Activated T-cell treated with anti-CD3 and anti-CD28 coated beads, Interleukin-2, amount 50 U/mL, for 24 hours (primary cell): Measurements from ENCODE around the gene TRPC4AP.
A peak's percentile ranks its signal among the peaks of the same experiment; 100 is the strongest.

Experiments
- DNase-seq: peaks from one replicate; pipeline ENCODE4 v3.0.0-alpha.2; 2020
- H3K27ac Mint-ChIP-seq: 2 replicates; pipeline ENCODE4 v1.8.0; 2020; ENCODE audit warnings: mild to moderate bottlenecking, mixed read lengths
- H3K27me3 Mint-ChIP-seq: 2 replicates; pipeline ENCODE4 v1.8.0; 2020; ENCODE audit warnings: mixed read lengths
- H3K36me3 Mint-ChIP-seq: 2 replicates; pipeline ENCODE4 v1.8.0; 2020; ENCODE audit warnings: low read depth, mixed read lengths
- H3K4me1 Mint-ChIP-seq: 2 replicates; pipeline ENCODE4 v1.8.0; 2020; ENCODE audit warnings: low read depth, mixed read lengths
- H3K4me3 Mint-ChIP-seq: 2 replicates; pipeline ENCODE4 v1.8.0; 2020; ENCODE audit warnings: mild to moderate bottlenecking, moderate library complexity, mixed read lengths
- H3K9me3 Mint-ChIP-seq: 2 replicates; pipeline ENCODE4 v1.8.0; 2020; ENCODE audit warnings: mixed read lengths

The TRPC4AP gene, protein sequence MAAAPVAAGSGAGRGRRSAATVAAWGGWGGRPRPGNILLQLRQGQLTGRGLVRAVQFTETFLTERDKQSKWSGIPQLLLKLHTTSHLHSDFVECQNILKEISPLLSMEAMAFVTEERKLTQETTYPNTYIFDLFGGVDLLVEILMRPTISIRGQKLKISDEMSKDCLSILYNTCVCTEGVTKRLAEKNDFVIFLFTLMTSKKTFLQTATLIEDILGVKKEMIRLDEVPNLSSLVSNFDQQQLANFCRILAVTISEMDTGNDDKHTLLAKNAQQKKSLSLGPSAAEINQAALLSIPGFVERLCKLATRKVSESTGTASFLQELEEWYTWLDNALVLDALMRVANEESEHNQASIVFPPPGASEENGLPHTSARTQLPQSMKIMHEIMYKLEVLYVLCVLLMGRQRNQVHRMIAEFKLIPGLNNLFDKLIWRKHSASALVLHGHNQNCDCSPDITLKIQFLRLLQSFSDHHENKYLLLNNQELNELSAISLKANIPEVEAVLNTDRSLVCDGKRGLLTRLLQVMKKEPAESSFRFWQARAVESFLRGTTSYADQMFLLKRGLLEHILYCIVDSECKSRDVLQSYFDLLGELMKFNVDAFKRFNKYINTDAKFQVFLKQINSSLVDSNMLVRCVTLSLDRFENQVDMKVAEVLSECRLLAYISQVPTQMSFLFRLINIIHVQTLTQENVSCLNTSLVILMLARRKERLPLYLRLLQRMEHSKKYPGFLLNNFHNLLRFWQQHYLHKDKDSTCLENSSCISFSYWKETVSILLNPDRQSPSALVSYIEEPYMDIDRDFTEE

DNA sequence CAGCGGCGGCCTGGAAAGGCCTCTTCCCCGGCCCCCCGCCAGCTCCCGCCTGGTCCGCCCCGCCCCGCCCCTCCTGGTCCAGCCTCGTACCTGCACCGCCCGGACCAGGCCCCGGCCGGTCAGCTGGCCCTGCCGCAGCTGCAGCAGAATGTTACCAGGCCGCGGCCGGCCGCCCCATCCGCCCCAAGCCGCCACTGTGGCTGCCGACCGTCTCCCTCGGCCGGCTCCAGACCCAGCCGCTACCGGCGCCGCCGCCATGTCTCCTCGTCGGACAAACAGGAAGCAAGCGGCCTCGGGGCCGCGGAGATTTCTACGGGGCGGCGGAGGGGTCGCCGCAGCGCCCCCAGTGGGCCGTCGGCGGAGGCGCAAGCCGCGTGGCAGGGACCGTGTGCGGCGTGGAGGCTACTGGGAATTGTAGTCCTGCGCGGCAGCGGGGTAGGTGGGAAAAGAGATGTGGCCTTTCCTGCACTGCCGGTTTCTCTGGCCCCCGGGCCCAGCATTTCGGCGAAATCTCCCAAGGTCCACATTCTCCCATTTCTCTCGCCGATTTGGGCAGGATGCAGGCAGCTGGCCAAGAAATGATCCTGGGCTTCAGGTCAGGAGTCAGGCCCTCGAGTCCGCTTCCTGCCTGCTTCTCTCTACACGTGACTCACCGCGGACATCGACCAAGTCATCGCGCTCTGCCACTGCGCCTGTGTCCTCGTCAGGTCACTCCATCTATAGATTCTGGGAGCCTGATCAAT, at the start of gene TRPC4AP:
Gene TRPC4AP (minus strand): TSS at position 284 of the 743 bp plus-strand sequence. CDS start 26 bp downstream, at position 258.
- H3K27me3 Mint-ChIP-seq: no peaks in the 10 kb centered on the region
- H3K27ac Mint-ChIP-seq: peak within 1 kb of the TSS; percentile 100
- no peaks in the 10 kb centered on the region for H3K9me3 Mint-ChIP-seq
- H3K36me3 Mint-ChIP-seq: peaks cover 26% of the 10 kb centered on the region
- peaks cover 58% of the 10 kb centered on the region for H3K4me1 Mint-ChIP-seq
- peak within 1 kb of the TSS; percentile 84 for H3K4me3 Mint-ChIP-seq
- peak; percentile 92 for DNase-seq

DNA sequence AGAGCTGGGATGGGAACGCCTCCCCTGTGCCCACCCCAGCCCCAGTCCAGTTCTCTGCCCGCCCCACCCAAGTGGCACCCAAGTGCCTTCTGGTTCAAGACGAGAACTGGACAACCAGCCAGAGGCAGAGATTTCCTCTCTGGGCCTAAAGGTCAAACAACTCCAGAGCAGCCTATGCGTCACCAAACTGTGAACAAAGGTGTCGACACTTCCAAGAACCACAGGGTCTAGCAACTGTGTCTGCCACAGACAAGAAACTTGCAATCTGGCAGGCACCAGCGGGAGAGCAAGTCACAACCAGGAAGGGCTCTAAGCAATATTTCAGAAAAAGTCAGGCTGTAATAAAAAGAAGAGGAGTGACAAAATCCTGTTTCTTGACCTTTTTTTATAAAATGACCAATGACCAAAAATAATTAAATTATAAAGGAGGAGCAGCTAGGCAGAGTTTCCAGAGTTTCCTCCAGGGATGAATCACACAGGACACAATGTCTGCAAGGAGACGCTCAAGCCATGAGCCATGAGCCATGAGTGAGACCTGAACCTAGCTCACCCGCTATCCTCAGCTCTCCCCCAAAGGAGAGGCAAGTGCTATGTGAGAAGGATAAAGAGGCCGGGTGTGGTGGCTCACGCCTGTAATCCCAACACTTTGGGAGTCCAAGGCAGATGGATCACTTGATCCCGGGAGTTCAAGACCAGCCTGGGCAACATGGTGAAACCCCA, 43.4 kb upstream of the TRPC4AP start:
- DNase-seq: no peak
- H3K36me3 Mint-ChIP-seq: peaks cover 92% of the 10 kb centered on the region
- H3K27ac Mint-ChIP-seq: no peak overlapping the region
- H3K9me3 Mint-ChIP-seq: no peaks in the 10 kb centered on the region
- H3K4me1 Mint-ChIP-seq: peaks cover 2% of the 10 kb centered on the region
- no peak overlapping the region for H3K4me3 Mint-ChIP-seq
- H3K27me3 Mint-ChIP-seq: no peaks in the 10 kb centered on the region

DNA sequence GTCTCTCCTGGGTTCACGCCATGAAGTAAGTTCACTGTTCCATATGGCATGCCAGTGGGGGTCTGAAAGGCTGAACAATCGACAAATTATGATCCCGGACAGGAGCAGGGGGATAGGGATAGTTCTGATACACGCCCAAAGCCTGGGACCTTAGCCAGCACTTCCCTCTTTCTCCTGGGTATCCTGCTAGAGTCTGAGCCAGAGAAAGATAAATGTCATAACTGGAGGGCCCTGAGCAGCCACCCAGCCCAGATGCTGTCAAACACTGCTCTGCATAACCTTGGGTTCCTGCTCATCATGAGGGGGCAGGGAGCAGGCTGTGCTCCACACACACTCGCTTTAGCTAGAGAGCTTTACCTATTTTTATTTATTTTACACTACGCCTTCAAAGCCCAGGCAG, 42.3 kb upstream of the TRPC4AP start:
- peaks cover 93% of the 10 kb centered on the region for H3K36me3 Mint-ChIP-seq
- no peaks in the 10 kb centered on the region for H3K4me1 Mint-ChIP-seq
- DNase-seq: no peak
- peak overlapping the region; percentile 26 for H3K27ac Mint-ChIP-seq
- H3K9me3 Mint-ChIP-seq: no peaks in the 10 kb centered on the region
- no peaks in the 10 kb centered on the region for H3K27me3 Mint-ChIP-seq
- H3K4me3 Mint-ChIP-seq: no peak overlapping the region

DNA sequence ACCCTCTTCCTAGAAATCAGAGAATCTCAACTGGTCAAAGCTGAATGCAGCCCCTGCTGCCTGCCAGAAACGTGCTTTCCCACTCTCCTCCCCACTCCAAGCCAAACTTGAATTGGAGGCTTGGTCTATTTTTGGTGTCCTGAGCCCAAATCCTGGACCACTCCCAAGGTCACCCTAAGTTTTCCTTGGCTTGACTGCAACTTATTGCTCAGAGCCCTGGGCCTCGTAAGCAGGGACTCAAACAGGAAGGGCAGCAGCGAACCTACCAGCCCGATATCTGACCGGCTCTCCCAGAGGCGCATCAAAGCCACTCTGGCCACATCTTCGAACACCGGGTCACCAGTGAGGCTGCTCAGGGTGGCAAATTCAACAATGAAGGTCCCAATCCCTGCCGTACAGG, 41.9 kb upstream of the TRPC4AP start:
- no peaks in the 10 kb centered on the region for H3K9me3 Mint-ChIP-seq
- no peak for DNase-seq
- peaks cover 2% of the 10 kb centered on the region for H3K4me1 Mint-ChIP-seq
- peaks cover 89% of the 10 kb centered on the region for H3K36me3 Mint-ChIP-seq
- no peak overlapping the region for H3K4me3 Mint-ChIP-seq
- peak overlapping the region; percentile 65 for H3K27ac Mint-ChIP-seq
- H3K27me3 Mint-ChIP-seq: no peaks in the 10 kb centered on the region

DNA sequence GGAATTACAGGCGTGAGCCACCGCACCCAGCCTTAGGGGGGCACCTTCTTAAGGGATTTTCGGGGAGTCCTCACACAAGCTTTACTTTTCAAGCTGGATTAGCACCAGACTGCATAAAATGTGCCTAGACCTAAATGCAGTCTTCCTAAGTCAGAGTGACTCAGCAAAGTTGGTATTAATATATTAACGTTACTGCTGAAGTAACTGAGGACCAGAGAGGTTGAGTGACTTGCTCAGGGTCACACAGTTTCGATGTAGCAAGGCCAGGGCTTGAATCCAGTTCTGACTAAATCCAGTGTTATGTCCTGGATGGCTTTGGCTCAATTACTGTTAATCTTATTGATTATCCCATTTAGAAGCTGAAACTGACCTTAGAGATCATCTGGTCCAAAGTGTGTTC, 41.1 kb upstream of the TRPC4AP start:
- DNase-seq: no peak
- Mint-ChIP-seq H3K4me1 (peaks cover 2% of the 10 kb centered on the region), H3K27me3 (no peaks in the 10 kb centered on the region), H3K27ac (peak overlapping the region; percentile 71), H3K36me3 (peaks cover 85% of the 10 kb centered on the region), H3K4me3 (no peak overlapping the region), H3K9me3 (no peaks in the 10 kb centered on the region)

DNA sequence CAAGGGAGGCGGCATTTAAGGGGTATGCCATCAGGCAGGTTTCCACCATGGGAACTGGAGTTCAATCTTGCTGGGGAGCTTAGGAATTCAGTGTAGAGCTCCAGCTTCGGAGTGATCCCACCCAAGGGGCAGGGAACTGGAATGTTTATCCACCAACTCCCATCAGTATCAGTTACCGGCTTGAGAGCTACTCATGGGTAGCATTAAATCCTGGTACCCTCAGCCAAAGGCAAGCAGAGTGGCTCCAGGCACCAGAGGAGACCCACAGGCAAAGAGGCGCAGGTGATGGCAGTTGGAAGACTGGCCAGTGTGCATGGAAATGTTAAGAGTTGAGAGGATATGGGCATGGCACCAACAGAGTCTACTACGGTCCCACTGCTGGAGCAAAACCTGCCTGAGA, 40.4 kb upstream of the TRPC4AP start:
- H3K27ac Mint-ChIP-seq: peak overlapping the region; percentile 72
- H3K4me1 Mint-ChIP-seq: peaks cover 2% of the 10 kb centered on the region
- H3K4me3 Mint-ChIP-seq: no peak overlapping the region
- DNase-seq: no peak
- no peaks in the 10 kb centered on the region for H3K27me3 Mint-ChIP-seq
- H3K36me3 Mint-ChIP-seq: peaks cover 81% of the 10 kb centered on the region
- H3K9me3 Mint-ChIP-seq: no peaks in the 10 kb centered on the region

DNA sequence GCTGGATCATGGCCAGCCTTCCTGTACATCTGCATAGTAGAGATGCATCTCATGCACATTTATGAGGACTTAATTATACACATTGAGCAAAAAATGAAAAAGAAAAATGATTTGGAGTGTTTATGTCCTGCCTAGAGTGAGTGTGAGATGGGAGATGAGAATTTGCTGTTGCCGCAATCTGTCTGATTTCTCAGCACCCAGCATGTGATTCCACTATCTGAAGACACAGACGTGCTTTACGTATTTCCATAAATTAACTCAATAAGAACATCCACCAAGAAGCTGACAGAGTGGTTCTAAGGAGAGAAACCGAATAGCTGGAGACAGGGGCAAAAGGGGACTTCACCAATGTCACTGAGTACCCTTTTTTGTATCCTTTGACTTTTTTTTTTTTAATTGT, 39.3 kb upstream of the TRPC4AP start:
- peak overlapping the region; percentile 55 for H3K27ac Mint-ChIP-seq
- peaks cover 2% of the 10 kb centered on the region for H3K4me1 Mint-ChIP-seq
- H3K9me3 Mint-ChIP-seq: no peaks in the 10 kb centered on the region
- no peak for DNase-seq
- H3K4me3 Mint-ChIP-seq: no peak overlapping the region
- no peaks in the 10 kb centered on the region for H3K27me3 Mint-ChIP-seq
- peaks cover 78% of the 10 kb centered on the region for H3K36me3 Mint-ChIP-seq

DNA sequence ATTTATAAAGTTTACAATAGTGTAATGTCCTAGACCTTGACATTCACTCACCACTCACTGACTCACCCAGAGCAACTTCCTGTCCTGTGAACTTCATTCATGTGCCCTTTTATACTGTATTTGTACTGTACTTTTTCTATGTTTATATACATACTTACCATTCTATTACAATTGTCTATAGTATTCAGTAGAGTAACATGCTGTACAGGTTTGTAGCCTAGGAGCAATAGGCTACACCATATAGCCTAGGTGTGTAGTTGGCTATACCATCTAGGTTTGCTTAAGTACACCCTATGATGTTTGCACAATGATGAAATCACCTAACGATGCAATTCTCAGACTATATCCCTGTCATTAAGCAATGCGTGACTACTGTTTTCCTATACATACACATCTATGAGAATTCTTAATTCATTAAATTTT, 37.1 kb upstream of the TRPC4AP start:
- DNase-seq: no peak
- Mint-ChIP-seq H3K36me3 (peaks cover 76% of the 10 kb centered on the region), H3K27ac (no peak overlapping the region), H3K9me3 (no peaks in the 10 kb centered on the region), H3K4me1 (peaks cover 2% of the 10 kb centered on the region), H3K4me3 (no peak overlapping the region), H3K27me3 (no peaks in the 10 kb centered on the region)

DNA sequence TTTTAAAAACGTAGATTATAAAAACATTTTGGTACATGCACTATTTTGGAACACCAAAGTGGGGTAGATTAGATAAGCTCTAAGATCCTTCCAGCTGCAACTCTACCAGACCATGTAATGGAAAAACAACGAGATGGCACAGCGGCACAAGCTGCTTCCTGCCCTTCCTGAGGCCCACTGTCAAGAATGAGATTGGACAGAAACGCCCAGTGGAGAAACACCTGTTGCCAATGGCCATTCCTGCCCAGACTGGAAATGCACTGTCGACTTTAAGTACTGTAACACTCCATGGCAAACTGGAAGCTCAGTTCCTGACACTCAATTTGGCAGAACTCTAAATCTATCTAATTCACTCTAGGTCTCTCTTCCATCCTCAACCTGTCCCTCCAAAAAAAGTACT, 33.1 kb upstream of the TRPC4AP start:
- no peak for DNase-seq
- no peaks in the 10 kb centered on the region for H3K27me3 Mint-ChIP-seq
- H3K27ac Mint-ChIP-seq: no peak overlapping the region
- no peak overlapping the region for H3K4me3 Mint-ChIP-seq
- H3K9me3 Mint-ChIP-seq: no peaks in the 10 kb centered on the region
- H3K36me3 Mint-ChIP-seq: peaks cover 76% of the 10 kb centered on the region
- peaks cover 4% of the 10 kb centered on the region for H3K4me1 Mint-ChIP-seq

DNA sequence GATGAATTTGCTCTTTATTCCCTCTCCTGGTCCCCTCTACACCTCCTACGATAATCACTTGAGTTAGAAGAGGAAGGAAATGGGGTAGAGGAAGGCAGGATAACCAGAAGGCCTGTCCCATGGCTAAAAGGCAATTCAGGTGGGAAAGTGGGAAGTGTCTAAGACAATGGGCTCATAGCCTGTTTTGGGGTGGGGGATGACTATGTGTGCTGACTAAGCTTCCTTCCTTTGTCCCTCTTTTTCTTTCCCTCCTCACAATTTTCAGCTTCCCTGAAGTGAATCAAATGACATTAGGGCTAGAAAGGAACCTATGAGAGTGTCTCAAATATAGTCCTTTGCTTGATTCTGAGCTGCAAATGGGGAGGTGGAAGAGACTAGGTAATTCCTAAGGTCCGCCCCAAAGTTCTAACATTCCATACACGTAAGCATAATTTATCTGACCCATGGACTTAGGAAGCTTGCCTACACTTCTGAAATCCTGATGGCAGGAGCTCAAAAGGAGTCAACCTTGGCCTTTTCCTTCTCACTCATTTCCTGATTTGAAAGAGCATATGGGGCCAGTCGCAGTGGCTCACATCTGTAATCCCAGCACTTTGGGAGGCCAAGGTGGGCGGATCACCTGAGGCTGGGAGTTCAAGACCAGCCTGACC, 30.3 kb upstream of the TRPC4AP start:
- Mint-ChIP-seq H3K4me3 (no peak overlapping the region), H3K36me3 (peaks cover 91% of the 10 kb centered on the region), H3K27ac (no peak overlapping the region), H3K9me3 (no peaks in the 10 kb centered on the region), H3K27me3 (no peaks in the 10 kb centered on the region), H3K4me1 (peaks cover 6% of the 10 kb centered on the region)
- no peak for DNase-seq

DNA sequence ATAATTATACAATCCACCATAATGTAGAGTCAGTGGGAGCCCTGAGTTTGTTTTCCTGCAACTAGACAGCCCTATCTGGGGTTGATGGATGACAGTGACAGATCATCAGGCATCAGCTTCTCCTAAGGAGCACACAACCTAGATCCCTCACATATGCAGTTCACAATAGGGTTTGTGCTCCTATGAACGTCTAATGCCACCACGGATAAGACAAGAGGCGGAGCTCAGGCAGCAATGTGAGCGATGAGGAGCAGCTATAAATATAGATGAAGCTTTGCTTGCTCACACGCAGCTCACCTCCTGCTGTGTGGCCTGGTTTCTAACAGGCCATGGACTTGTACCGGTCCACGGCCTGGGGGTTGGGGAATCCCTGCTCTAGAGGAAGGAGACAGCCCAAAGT, 28.6 kb upstream of the TRPC4AP start:
- peaks cover 92% of the 10 kb centered on the region for H3K36me3 Mint-ChIP-seq

DNA sequence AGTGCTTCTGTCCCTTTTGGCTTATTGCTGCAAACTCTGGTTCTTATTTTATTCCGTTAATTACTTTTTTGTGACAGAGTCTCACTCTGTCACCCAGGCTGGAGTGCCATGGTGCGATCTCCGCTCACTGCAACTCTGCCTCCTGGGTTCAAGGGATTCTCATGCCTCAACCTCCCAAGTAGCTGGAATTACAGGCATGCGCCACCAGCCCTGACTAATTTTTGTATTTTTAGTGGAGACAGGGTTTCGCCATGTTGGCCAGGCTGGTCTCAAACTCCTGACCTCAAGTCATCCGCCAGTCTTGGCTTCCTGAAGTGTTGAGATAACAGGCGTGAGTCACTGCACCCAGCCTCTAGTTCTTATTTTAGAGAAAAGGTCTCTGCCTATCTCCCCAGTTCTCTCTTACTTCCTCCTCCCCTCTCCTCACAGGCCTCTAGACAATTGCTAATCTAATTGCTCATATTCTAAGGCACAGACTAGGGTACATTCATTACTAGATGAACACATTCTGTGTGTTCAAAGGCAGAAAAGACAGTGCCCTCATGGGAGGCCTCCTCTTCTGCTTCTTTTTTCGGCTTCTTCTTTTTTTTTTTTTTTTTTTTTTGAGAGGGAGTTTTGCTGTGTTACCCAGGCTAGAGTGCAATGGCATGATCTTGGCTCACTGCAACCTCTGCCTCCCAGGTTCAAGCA, 27.6 kb upstream of the TRPC4AP start:
- H3K4me3 Mint-ChIP-seq: no peak overlapping the region
- H3K4me1 Mint-ChIP-seq: peaks cover 13% of the 10 kb centered on the region
- DNase-seq: no peak
- H3K27ac Mint-ChIP-seq: peak overlapping the region; percentile 78
- H3K9me3 Mint-ChIP-seq: no peaks in the 10 kb centered on the region
- H3K27me3 Mint-ChIP-seq: no peaks in the 10 kb centered on the region
- H3K36me3 Mint-ChIP-seq: peaks cover 93% of the 10 kb centered on the region

More for the DNA sequence above, 28.6 kb upstream of the TRPC4AP start:
- Mint-ChIP-seq H3K27me3 (no peaks in the 10 kb centered on the region), H3K9me3 (no peaks in the 10 kb centered on the region), H3K4me1 (peaks cover 13% of the 10 kb centered on the region), H3K4me3 (no peak overlapping the region), H3K27ac (peak overlapping the region; percentile 40)
- no peak for DNase-seq

DNA sequence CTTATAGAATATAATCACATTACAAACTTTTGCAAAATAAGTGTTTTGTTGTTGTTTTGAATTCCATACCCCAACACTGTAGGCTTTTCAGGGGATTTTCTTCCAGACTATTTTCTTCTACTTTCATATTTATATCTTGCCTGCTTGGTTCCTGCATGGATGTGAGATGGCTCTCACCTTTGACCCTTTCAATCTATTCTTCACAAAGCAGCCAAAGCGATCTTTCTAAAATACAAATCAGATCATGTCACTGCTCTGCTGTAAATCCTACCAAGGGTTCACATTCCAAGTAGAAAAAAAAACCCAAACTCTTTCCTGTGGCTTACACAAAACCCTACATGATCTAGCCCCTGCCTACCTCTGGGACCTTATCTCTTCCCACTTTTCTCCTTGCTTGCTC, 25.0 kb upstream of the TRPC4AP start:
- H3K36me3 Mint-ChIP-seq: peaks cover 85% of the 10 kb centered on the region

More for the DNA sequence above, 25.0 kb upstream of the TRPC4AP start:
- DNase-seq: no peak
- peaks cover 13% of the 10 kb centered on the region for H3K4me1 Mint-ChIP-seq
- no peak overlapping the region for H3K4me3 Mint-ChIP-seq
- H3K27ac Mint-ChIP-seq: peak overlapping the region; percentile 14
- H3K9me3 Mint-ChIP-seq: no peaks in the 10 kb centered on the region
- H3K27me3 Mint-ChIP-seq: no peaks in the 10 kb centered on the region
